Keratinocyte (primary cell): Measurements from ENCODE around the gene CARTPT. TPM values are rescaled to one million over a fixed set of nuclear protein-coding genes. Genes with fewer than 3 reads are reported as not detected.

Source experiments
- DNase-seq: peaks from one replicate; pipeline ENCODE4 v3.0.0-alpha.2; 2011; ENCODE audit warnings: low read depth, missing footprints, low spot score
- FAIRE-seq: peaks from 2 replicates; lab custom pipeline; 2011; peaks lifted over from hg19 to GRCh38; lab: Jason Lieb, UNC
- H2AFZ ChIP-seq: 2 replicates; pipeline ENCODE4 v1.6.0; 2012; ENCODE audit warnings: low read length, control low read depth, inconsistent platforms; ENCODE audit not compliant: control insufficient read depth
- H3K27ac ChIP-seq: 2 replicates; pipeline ENCODE4 v1.5.1; 2011; ENCODE audit warnings: low read length; ENCODE audit not compliant: control insufficient read depth, insufficient read depth
- H3K27me3 ChIP-seq: 3 replicates; pipeline ENCODE4 v1.6.0; 2011; ENCODE audit warnings: low read length; ENCODE audit not compliant: control insufficient read depth, insufficient read depth; ENCODE audit errors: extremely low read depth
- H3K36me3 ChIP-seq, 2 experiments: 2 replicates in 1 of 2; 3 replicates in 1 of 2; pipeline ENCODE4 v1.5.1; 2011; ENCODE audit warnings: low read length in 2 of 2, mild to moderate bottlenecking in 1 of 2; ENCODE audit not compliant: control insufficient read depth in 2 of 2, insufficient read depth in 2 of 2; ENCODE audit errors: extremely low read depth in 1 of 2
- H3K4me1 ChIP-seq: 3 replicates; pipeline ENCODE4 v1.5.1; 2011; ENCODE audit warnings: low read length; ENCODE audit not compliant: control insufficient read depth, insufficient read depth; ENCODE audit errors: extremely low read depth
- H3K4me2 ChIP-seq: 3 replicates; pipeline ENCODE4 v1.6.0; 2011; ENCODE audit warnings: low read depth, low read length; ENCODE audit not compliant: control insufficient read depth, insufficient read depth; ENCODE audit errors: extremely low read depth
- H3K4me3 ChIP-seq, 3 experiments: fragments of 200-600 bp in 1 of 3; sonication (generic) in 1 of 3; 2 replicates in 2 of 3; 3 replicates in 1 of 3; pipeline ENCODE4 v1.5.1; 2011 to 2016; ENCODE audit warnings: low read length in 3 of 3, mild to moderate bottlenecking in 3 of 3, control low read depth in 2 of 3, inconsistent platforms in 1 of 3, low read depth in 1 of 3, mixed read lengths in 1 of 3, mixed run types in 1 of 3, moderate library complexity in 1 of 3; ENCODE audit not compliant: control insufficient read depth in 2 of 3, insufficient read depth in 2 of 3; ENCODE audit errors: extremely low read depth in 1 of 3
- H3K79me2 ChIP-seq: 2 replicates; pipeline ENCODE4 v1.6.0; 2012; ENCODE audit warnings: low read length; ENCODE audit not compliant: control insufficient read depth, insufficient read depth
- H3K9ac ChIP-seq: 3 replicates; pipeline ENCODE4 v1.6.0; 2011; ENCODE audit warnings: low read length; ENCODE audit not compliant: control insufficient read depth, insufficient read depth; ENCODE audit errors: extremely low read depth
- H3K9me1 ChIP-seq: 3 replicates; pipeline ENCODE4 v1.6.0; 2011; ENCODE audit warnings: low read length; ENCODE audit not compliant: control insufficient read depth, insufficient read depth; ENCODE audit errors: extremely low read depth
- H3K9me3 ChIP-seq: 2 replicates; pipeline ENCODE4 v1.5.1; 2012; ENCODE audit warnings: low read depth, low read length; ENCODE audit not compliant: control insufficient read depth
- H4K20me1 ChIP-seq: 3 replicates; pipeline ENCODE4 v1.6.0; 2011; ENCODE audit warnings: low read length; ENCODE audit not compliant: control insufficient read depth, insufficient read depth; ENCODE audit errors: extremely low read depth
- CTCF ChIP-seq, 3 experiments: IDR thresholded peaks in 1 of 3; conservative IDR thresholded peaks in 1 of 3; optimal IDR thresholded peaks in 1 of 3; 2 replicates in 2 of 3; 3 replicates in 1 of 3; pipeline versions ENCODE3 to v1.5.1; 2011; ENCODE audit warnings: low read length in 3 of 3, mild to moderate bottlenecking in 3 of 3, moderate library complexity in 2 of 3, control low read depth in 1 of 3, inconsistent platforms in 1 of 3; ENCODE audit not compliant: insufficient read depth in 2 of 3; ENCODE audit errors: extremely low read depth in 1 of 3
- EZH2 ChIP-seq: IDR thresholded peaks from one replicate; pipeline ENCODE4 v1.6.1; 2012; ENCODE audit warnings: inconsistent platforms, mild to moderate bottlenecking, low read length, moderate library complexity
- dilution Hi-C: fragments of 300-500 bp; cut with MboI; formaldehyde crosslinking; loops from one replicate; pipeline ENCODE4 v1.7.0; 2020; ENCODE audit warnings: low sequenced_read_pairs; ENCODE audit not compliant: extremely low pct_ligation_motif_present
- polyA plus RNA-seq, 5 experiments: library from polyadenylated mRNA; depleted of rRNA in 3 of 5; stranded (reverse) in 3 of 5; stranded (forward) in 1 of 5; unstranded in 1 of 5; fragments of >200 nt; gene quantifications; 1 replicate in 1 of 5; 2 replicates in 3 of 5; 3 replicates in 1 of 5; pipeline versions ENCODE4 v1.2.1 to v1.2.3, GENCODE V29; 2011 to 2012; ENCODE audit warnings: missing spikeins in 2 of 5, low read depth in 1 of 5, low replicate concordance in 1 of 5

The CARTPT gene
- polyA plus RNA-seq, 1 donor (not counting 4 experiments of a cell fraction or from before 2014, with no cell fraction given): not detected

GRCh38 chr5:71679714-71680113 lies 39.4 kb upstream of the CARTPT start:
- H3K4me1 ChIP-seq: no peaks in the 10 kb centered on the region
- H3K9me3 ChIP-seq: no peaks in the 10 kb centered on the region
- no peaks in the 10 kb centered on the region for H3K79me2 ChIP-seq
- H4K20me1 ChIP-seq: no peaks in the 10 kb centered on the region
- H3K9me1 ChIP-seq: no peaks in the 10 kb centered on the region
- FAIRE-seq (no peak), DNase-seq (no peak)
- no peak overlapping the region for H3K27ac ChIP-seq
- dilution Hi-C loops: no loop called here
- H3K36me3 ChIP-seq: no peaks in the 10 kb centered on the region
- TF ChIP-seq CTCF (optimal IDR thresholded peaks at IDR 0.05 in 1 of 3, IDR thresholded peaks at IDR 0.05 in 1 of 3, conservative IDR thresholded peaks at IDR 0.05 in 1 of 3; ENCODE audit: extremely low read depth in 1 of 3, insufficient read depth in 2 of 3, low read length in 3 of 3) (no peak), EZH2 (no peak)
- no peak overlapping the region for H2AFZ ChIP-seq
- no peak overlapping the region for H3K4me3 ChIP-seq
- no peak overlapping the region for H3K9ac ChIP-seq
- peaks cover 8% of the 10 kb centered on the region for H3K27me3 ChIP-seq
- H3K4me2 ChIP-seq: no peak overlapping the region

GRCh38 chr5:71680510-71680909 lies 38.6 kb upstream of the CARTPT start:
- Histone ChIP-seq H3K79me2 (no peaks in the 10 kb centered on the region), H3K27ac (no peak overlapping the region), H3K4me2 (no peak overlapping the region), H3K36me3 (no peaks in the 10 kb centered on the region), H3K4me3 (no peak overlapping the region), H3K9ac (no peak overlapping the region), H3K9me3 (no peaks in the 10 kb centered on the region), H4K20me1 (no peaks in the 10 kb centered on the region), H3K27me3 (peaks cover 8% of the 10 kb centered on the region), H3K9me1 (no peaks in the 10 kb centered on the region), H3K4me1 (no peaks in the 10 kb centered on the region), H2AFZ (no peak overlapping the region)
- FAIRE-seq (no peak), DNase-seq (no peak)
- dilution Hi-C loops: no loop called here
- TF ChIP-seq EZH2 (no peak), CTCF (optimal IDR thresholded peaks at IDR 0.05 in 1 of 3, IDR thresholded peaks at IDR 0.05 in 1 of 3, conservative IDR thresholded peaks at IDR 0.05 in 1 of 3; ENCODE audit: extremely low read depth in 1 of 3, insufficient read depth in 2 of 3, low read length in 3 of 3) (no peak)
